Stimulated activated CD4-positive, alpha-beta T cell treated with anti-CD3 and anti-CD28 coated beads, Interleukin-12 subunit alpha, Interleukin-12 subunit beta, amount 100 ng/mL, for 48 hours (primary cell): Measurements from ENCODE around the gene PSAP.
"Not testable (repeated sequence)": the region's sequence is repeated elsewhere in the genome, so short reads cannot be mapped to it uniquely, and the experiment has no call there.

Source experiments
- DNase-seq, 3 donors: peaks; one replicate each; pipeline ENCODE4 v3.0.0-alpha.2; 2020; ENCODE audit warnings: low read depth in 2 of 3, low spot score in 1 of 3

PSAP gene

DNA sequence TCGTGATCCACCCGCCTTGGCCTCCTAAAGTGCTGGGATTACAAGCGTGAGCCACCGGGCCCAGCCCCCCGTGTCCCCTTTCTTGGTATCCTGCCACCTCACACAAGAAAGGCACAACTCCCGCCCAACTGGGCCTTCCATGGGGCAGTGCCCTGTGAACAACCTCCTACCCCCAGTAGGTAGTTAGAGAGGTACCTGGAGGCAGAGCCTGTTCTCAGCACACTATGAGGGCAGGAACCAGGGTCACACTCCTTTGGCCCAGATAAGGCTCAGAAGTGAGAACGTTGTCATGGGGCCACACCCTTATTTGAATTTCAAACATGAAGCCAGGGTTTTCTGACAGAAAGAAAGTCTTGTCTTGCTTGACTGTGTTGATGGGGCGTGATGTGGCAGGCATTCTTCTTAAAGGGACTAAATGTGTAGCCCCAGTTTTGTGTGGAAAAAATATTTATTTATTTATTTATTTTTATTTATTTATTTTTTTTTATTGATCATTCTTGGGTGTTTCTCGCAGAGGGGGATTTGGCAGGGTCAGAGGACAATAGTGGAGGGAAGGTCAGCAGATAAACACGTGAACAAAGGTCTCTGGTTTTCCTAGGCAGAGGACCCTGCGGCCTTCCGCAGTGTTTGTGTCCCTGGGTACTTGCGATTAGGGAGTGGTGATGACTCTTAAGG, 23.8 kb upstream of the PSAP start:
- DNase-seq: not testable (repeated sequence)

DNA sequence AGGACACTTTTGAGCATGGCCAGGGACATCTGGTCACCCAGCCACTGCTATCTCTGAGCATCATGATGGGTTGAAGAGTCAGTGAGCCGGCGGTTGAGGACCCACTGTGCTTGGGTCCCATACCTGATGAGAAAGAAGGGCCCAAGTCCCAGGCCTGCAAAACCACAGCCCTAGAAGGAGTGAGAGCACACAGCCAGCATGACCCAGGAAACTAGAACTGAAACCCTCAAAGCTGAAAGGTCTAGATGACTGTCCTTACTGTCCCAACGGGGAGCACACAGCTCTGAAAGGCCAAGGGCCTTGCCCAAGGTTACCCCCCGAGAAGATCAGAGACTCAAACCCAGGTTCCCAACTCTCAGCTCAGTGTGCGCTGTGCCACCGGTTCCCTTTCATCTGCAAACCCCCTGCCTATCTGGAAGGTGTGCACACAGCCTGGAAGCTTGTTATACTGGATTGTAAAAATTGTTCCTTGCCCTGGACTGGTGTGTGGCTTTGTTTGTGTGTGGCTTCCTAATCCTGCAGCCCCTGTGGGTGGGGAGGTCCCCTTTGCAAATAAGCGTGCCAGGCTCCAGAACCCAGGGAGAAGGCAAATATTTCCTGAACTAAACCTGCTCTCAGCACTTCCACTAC, 22.6 kb upstream of the PSAP start:
- DNase-seq: no peak

DNA sequence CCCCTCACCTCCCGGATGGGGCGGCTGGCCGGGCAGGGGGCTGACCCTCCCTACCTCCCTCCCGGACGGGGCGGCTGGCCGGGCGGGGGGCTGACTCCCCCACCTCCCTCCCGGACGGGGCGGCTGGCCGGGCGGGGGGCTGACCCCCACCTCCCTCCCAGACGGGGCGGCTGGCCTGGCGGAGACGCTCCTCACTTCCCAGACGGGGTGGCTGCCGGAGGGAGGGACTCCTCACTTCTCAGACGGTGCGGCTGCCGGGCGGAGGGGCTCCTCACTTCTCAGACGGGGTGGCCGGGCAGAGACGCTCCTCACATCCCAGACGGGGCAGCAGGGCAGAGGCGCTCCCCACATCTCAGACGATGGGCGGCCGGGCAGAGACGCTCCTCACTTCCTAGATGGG, 18.6 kb upstream of the PSAP start:
- not testable (repeated sequence) for DNase-seq

DNA sequence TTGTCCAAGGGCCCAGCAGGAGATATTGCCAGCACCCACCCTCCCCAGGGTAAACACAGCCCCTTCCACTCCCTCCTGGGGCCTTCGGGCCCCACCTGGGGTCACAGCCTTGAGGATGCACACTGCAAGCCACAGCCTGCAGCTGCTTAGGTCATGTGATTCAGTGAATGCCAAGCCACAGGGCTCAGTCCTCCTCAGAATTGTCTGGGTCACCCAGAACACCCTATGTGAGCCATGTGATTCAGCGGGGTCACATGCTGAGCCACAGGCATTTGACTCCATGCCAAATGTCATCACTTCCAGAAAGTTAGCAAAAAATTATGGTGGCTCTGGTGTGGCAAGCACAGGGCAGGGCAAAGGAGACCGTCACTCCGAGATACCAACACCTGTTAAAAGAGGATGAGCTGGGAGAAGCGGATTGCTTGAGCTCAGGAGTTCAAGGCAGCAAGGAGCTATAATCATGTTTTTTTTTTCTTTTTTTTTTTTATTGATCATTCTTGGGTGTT, 17.2 kb upstream of the PSAP start:
- no peak for DNase-seq

DNA sequence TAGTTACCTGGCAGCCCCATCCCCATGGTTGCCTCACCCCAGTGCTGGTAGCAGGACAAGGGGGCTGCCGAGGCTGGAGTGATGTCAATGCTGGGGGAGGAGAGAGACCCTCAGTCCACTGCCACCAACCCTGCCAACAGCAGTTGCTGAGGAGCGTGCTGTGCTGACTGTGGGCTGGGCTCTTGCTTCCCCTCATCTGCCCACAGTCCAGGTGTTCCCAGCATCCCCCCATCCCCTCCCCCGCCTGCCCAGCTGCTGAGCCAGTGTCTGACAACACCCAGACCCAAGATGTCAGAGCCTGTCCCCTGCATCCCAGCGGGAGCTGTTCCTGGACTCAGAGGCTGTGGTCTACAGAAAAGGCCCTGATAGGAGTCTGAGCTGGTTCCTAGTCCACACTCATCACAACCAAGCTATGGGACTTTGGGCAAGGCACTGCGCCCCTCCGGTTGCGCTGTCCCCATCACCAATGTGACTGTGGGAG, 14.6 kb upstream of the PSAP start:
- no peak for DNase-seq

DNA sequence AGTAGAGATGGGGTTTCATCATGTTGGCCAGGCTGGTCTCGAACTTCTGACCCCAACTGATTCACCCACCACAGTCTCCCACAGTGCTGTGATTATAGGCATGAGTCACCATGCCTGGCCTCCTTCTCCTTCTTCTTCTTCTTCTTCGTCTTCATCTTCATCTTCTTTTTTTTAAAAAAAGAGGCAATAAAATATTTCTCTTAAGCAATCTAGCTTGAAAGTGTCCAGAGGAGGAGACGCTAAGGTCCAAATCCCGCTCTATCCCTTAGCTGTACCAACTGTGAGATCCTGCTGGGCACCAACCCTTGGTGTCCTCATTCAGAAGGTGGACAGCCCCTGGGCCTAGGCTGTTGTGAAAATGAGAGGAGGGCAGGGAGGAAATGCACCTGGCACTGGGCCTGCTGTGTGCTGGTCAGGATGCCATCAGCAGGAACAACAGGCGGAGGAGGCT, 13.9 kb upstream of the PSAP start:
- DNase-seq: no peak

DNA sequence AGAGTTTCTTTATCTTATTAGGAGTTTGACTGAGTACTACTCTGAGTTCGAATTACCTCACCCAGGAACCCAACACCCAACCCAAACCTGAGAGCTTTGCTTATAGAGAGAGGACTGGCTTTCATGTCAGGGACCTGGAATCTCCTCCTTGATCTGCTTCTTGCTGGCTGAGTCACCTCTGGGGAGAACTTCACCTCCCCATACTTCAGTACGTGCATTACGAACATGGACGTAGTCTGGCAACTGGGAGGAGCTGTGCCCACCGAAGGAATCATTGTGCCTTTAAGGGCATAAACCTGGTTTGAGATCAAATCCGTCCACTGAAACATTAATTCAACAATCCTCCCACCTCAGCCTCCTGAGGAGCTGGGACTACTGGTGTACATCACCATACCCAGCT, 12.2 kb upstream of the PSAP start:
- no peak for DNase-seq

DNA sequence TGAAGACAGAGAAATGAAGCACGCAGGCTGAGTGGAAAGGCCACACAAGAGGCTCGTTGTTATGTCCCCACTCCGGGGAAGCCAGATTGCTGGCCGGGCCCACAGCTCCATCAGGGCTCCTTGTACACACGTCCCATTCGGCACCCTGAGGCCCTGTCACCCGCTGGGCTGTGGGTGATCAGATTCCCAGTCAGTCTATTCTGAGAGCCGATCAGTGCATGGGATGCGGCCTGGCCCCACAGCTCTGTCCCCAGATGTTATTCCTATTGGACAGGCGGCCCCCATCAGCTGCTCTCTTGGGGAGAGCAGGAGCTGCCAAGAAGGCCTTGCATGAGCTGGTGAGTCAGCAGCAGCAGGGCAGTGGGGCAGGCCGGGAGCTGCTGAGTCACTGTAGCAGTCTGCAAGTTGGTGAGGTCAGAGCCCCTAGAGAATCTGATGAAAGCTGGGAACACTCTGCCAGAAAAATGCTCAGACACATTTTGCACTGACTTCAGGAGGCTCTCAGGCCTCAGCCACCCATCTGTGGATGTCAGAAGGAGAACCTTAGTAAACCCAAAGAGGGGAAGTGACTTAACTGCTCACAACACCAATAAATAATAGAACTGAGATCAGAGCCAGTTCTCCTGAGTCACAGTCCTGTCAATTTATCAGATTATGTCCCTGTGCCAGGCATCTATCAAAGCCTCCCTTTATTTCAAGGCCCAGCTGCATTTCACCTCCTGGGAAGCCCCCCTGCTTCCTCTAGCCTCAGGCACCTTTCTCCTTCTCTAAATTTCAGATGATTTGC, 9.4 kb upstream of the PSAP start:
- peak in 1 of 3 donors; percentile 25 for DNase-seq

DNA sequence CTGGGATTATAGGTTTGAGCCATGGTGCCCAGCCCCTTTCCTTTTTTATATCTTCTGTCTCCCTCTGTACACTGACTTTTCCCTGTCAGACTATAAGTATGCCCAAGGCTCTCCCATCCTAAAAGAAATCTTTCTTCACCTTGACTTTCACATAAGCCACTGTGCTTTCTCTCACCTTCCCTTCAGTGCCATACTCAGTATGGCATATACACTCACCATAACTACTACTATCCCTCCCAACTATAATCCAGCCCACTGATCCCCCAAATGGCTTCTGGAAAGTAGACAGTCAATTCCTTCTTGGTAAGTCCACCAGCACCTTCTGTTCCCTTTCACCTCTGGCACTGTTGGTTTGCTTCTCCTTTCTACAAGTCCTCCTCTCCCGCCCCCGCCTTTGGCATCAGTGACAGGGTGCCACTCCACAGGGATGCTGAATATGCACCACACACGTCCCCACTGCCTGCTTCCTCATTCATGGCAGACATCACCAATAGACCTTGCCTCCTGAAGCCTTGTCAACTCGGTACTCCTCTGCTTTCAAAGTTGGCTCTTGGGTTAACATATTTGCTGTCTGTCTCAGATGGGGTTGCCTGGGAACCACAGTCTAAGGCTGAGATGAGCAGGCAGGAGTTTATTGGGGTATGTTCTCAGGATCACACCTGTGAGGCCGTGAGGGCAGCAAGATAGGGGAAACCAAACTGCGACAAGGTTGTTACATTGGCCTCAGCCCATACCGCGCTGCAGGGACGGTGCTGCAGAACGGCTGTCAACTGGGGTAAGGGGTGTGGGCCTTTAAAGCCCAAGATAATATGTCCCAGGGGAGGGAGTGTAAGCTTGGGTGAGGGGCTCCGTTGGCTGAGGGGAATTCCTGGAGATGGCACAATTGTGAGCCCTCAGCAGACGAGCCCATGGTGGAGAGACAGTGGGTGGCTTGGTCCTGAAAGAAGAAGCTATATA, 7.2 kb upstream of the PSAP start:
- DNase-seq: no peak

DNA sequence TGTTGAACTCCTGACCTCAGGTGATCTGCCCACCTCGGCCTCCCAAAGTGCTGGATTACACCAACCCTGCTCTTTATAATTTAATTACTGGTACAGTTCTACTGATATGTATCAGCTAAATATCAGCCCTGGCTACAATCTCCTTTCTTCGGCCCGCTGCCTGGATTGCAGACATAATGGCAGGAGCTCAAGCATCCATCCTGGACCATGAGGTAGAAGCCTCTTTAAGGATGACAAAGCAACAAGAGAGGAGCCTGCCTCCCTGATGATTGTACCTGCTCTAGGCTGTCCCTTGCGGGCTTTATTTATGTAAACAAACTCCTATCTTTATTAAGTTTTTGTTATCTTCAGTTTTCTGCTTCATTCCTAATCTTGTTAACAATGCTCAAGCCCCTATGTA, 5.6 kb upstream of the PSAP start:
- no peak for DNase-seq

DNA sequence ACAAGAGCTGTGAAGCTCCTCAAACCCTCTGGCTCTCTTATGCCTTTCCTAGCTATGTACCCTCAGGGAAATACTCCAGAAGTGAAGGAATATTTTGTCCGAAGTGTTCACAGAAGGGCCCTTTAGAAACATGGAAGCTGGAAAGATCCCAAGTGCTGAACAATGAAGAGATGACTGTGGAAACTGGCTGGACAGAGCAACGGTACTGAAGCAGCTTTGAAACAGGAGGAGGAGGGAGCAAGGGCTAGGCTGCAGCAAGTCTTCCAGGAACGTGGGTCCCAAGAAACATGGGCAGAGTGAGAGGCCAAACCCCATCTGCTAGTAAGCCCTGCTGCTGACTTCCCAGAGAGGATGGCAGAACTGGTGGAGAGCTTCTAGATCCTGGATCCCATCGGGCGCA, 3.0 kb upstream of the PSAP start:
- no peak for DNase-seq

DNA sequence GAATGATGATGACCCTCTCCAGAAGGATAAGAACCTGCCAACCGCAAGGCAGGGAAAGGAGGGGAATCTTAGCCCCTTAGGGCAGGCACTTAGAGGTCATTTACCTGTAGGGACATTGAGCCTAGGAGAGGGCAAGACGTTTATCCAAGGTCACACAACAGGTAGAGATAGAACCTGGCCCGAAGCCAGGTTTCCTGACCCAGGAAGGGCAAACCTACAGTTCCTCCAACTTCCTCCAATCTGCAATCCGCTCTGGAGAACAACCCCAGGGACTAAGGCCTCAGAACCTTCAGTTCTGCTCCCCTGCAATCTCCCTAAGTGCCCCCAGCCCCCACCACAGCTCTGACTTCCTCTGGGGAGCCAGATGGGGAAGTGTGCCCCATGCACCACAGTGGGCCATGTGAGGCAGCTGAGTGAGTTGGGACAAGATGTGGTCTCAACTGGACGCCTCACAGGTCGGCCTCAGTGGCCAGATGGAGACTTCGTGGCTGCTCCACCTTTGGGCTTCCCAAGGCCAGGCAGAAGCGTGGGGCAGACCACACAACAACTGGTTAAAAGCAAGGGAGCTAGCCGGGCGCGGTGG, 1.4 kb upstream of the PSAP start:
- DNase-seq: no peak

DNA sequence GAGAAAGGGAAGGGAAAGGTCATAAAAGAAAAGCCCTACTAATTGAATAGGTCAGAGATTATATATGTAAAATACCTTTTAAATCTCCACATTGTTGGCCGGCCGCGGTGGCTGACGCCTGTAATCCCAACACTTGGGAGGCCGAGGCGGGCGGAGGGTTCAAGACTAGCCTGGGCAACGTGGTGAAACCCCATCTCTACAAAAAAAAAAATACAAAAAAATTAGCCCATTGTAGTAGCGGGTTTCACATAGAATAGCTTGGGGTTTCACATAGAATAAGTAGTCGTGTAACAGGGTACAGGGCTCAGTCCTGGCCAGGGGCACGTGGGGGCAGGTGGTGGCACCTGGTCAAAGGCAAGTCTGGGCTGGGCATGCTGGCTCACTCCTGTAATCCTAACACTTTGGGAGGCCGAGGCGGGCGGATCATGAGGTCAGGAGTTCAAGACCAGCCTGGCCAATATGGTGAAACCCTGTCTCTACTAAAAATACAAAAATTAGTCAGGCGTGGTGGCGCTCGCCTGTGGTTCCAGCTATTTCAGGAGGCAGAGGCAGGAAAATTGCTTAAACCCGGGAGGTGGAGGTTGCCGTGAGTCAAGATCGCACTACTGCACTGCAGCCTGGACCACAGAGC, 529 bp upstream of the PSAP start:
- DNase-seq: not testable (repeated sequence)

DNA sequence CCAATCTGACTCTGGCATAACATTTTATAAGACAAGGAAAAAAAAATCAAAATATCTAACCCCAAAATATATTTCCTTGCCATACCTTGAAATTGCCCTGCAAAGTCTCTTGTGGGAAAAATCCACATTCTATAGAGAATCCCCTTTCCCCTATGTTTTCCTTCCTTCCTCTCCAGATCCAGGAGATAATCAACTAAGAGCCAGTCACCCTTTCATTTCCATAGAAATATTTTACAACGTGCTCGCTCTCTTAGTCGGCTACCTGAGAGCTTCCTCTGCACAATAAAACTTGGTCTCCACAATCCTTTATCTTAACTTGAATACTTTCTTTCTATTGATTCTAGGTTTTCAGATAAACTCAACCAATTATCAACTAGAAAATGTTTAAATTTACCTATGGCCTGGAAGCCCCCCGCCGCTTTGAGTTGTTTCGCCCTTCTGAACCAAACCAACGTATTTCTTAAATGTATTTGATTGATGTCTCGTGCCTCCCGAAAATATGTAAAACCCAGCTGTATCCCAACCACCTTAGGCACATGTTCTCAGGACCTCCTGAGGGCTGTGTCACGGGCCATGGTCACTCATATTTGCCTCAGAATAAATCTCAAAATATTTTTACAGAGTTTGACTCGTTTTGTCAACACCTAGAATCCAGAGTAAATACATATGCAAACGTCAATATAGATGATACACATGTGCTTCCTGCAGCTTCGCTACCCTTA, 869 bp downstream of the PSAP start:
- DNase-seq: no peak

DNA sequence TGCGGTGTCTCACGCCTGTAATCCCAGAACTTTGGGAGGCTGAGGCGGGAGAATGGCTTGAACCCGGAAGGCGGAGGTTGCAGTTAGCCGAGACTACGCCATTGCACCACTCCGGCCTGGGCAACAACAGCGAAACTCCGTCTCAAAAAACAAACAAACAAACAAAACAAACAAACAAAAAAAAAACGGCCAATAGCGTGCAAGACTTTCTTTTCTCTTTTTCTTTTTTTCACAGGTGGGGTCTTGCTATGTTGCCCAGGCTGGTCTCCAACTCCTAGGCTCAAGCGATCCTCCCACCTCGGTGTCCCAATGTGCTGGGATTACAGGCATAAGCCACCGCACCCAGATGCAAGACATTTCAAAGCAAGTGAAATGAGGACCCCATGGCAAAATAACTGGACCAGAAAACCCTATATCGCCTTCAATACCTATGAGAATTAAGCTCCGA, 1.6 kb downstream of the PSAP start:
- DNase-seq: no peak

DNA sequence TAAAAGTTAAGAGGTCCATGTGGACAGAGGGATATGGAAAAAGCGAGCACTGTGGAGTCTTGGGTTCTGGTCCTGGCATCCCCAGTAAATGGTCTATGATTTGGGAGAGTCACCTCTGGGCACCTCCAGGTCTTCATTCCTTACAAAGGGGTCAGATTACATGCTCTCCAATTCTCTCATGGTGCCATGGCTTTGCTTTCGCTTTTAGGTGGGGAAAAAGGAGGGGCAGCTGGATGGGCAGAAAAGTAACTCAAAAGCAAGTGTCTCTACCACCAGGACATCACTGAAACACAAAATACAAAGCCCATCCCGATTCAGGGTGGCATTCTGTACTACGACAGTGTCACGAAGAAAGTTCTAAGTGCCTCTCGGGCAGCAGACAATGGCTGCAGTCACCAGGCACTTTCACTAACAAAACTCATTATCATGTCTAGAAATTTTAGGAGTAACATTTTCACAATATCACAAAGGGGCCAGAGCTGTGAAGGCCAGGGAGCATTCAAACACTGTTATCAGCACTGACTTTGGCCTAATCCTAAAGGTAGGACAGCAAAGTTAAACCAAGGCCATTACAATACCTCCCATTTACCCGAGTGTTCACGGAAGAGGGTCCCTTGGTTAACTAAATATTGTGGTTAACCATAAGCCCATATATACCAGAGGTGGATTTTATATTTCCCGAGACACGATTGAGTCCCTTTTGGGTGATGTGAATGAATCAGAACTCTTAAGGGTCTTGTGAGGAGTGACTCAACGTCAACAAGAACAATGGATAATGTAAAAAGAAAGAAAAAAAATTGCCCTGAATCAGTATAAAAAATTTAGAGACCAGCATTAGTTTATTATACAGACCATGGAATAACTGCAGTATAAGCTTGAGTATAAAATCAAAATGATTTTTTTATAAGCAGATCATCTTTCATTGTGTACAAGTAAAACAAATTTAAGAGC, 2.5 kb downstream of the PSAP start:
- DNase-seq: no peak

DNA sequence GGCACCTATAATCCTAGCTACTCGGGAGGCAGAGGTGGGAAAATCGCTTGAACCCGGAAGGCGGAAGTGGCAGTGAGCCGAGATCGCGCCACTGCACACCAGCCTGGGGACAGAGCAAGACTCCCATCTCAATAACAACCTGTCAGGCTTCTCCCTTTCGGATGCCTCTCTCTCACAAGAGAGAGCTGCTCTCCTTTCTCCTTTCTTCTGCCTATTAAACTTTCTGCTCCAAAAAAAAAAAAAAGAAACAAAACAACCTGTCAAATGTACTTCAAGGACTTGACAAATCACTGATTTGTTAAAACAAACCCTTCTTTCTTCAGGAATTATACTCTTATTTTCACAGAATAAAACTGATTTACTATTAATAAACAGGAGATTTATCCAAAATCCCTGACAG, 3.6 kb downstream of the PSAP start:
- no peak for DNase-seq

DNA sequence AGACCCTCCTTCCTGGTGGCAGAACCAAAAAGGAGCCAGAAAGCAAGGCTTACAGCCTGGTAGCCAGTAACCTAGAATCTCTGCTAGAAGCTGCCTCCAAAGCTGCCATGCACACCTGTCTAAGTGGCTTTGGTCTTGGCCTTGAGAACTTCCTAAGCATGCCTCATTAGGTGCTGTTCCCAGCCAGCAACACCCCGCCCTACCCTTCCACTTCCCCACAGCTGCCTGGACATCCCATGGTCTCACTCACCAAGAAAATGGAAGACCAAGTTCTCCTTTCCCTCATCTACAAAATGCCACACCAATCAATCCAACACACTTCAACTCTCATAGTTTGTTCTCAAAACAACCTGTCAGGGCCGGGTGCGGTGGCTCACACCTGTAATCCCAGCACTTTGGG, 4.2 kb downstream of the PSAP start:
- no peak for DNase-seq
